GM12892 (cell line): ENCODE data around the gene RUBCNL.

Experiments
- POLR2A ChIP-seq: IDR thresholded peaks from 2 replicates; pipeline ENCODE4 v1.6.1; 2011; ENCODE audit warnings: low read depth, low read length, control low read depth
- POLR2AphosphoS5 ChIP-seq: IDR thresholded peaks from 2 replicates; pipeline ENCODE4 v1.6.1; 2011; ENCODE audit warnings: low read depth, low read length, control low read depth

DNA sequence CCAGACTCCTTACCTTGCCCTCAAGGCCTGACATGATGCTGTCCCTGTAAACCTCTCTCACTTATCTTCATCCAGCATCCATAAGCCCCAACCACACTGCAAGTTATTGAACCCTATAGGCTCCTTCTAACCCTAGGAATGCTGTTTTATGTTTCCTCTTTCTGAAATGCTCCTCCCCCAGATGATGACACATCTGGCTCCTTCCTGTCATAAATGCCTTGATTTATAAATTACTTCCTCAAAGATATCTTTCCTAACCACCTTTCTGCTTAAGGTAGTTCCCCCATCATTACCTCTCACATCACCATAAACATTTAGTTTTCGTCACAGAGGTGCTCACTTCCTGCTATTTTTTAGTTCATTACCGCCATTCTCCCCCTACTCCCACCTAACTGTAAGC is 12.3 kb downstream of the RUBCNL start:
- no peak for TF ChIP-seq POLR2A
- no peak for TF ChIP-seq POLR2AphosphoS5
